CD14-positive monocyte (primary cell): Measurements from ENCODE around the gene SAP130. TPM values are rescaled to one million over a fixed set of nuclear protein-coding genes. Genes with fewer than 3 reads are reported as not detected.

Source experiments
- DNase-seq, 3 donors: peaks; one replicate each; pipeline ENCODE4 v3.0.0-alpha.2; 2011 to 2022
- H2AFZ ChIP-seq: 2 replicates; pipeline ENCODE4 v1.6.0; 2012; ENCODE audit warnings: mild to moderate bottlenecking, low read depth, low read length, inconsistent platforms; ENCODE audit not compliant: insufficient read depth, poor library complexity, severe bottlenecking
- H3K27ac ChIP-seq, 2 donors: 1 replicate in 1 of 2; 2 replicates in 1 of 2; pipeline ENCODE4 v1.5.1; 2012 to 2013; ENCODE audit warnings: low read length in 2 of 2, control low read depth in 1 of 2, inconsistent platforms in 1 of 2, low read depth in 1 of 2, mild to moderate bottlenecking in 1 of 2
- H3K27me3 ChIP-seq, 2 donors: one replicate each; pipeline versions ENCODE4 v1.6.0 to v1.6.1; 2011 to 2013; ENCODE audit warnings: low read length in 2 of 2; ENCODE audit not compliant: control insufficient read depth in 2 of 2, insufficient read depth in 2 of 2
- H3K36me3 ChIP-seq, 2 donors: replicated peaks in 1 of 2; 1 replicate in 1 of 2; 2 replicates in 1 of 2; pipeline versions ENCODE4 v1.5.1 to v1.6.1; 2012 to 2013; ENCODE audit warnings: low read length in 2 of 2, control low read depth in 1 of 2, inconsistent platforms in 1 of 2, mild to moderate bottlenecking in 1 of 2; ENCODE audit not compliant: insufficient read depth in 2 of 2, control insufficient read depth in 1 of 2
- H3K4me1 ChIP-seq, 2 donors: 1 replicate in 1 of 2; 2 replicates in 1 of 2; pipeline versions ENCODE4 v1.5.1 to v1.6.1; 2012 to 2013; ENCODE audit warnings: low read length in 2 of 2, control low read depth in 1 of 2, inconsistent platforms in 1 of 2, mild to moderate bottlenecking in 1 of 2, moderate library complexity in 1 of 2; ENCODE audit not compliant: insufficient read depth in 2 of 2, control insufficient read depth in 1 of 2
- H3K4me2 ChIP-seq: replicated peaks from 2 replicates; pipeline ENCODE3; 2012; ENCODE audit warnings: low read length, moderate library complexity, mild to moderate bottlenecking; ENCODE audit not compliant: poor library complexity, severe bottlenecking; ENCODE audit errors: extremely low read depth
- H3K4me3 ChIP-seq, 3 experiments: fragments of 200-600 bp in 1 of 3; sonication (generic) in 1 of 3; replicated peaks in 1 of 3; 1 replicate in 2 of 3; 2 replicates in 1 of 3; pipeline ENCODE4 v1.5.1; 2011 to 2013; ENCODE audit warnings: low read length in 3 of 3, mild to moderate bottlenecking in 3 of 3, control low read depth in 2 of 3, low read depth in 2 of 3, inconsistent platforms in 1 of 3, moderate library complexity in 1 of 3
- H3K79me2 ChIP-seq: 2 replicates; pipeline ENCODE4 v1.6.0; 2012; ENCODE audit warnings: mild to moderate bottlenecking, control low read depth, inconsistent platforms, low read length, moderate library complexity; ENCODE audit not compliant: insufficient read depth
- H3K9ac ChIP-seq: 2 replicates; pipeline ENCODE4 v1.6.0; 2017; ENCODE audit warnings: low read length, mild to moderate bottlenecking; ENCODE audit not compliant: insufficient read depth, poor library complexity, severe bottlenecking
- H3K9me3 ChIP-seq, 2 donors: replicated peaks in 1 of 2; 1 replicate in 1 of 2; 2 replicates in 1 of 2; pipeline versions ENCODE4 v1.5.1 to v1.6.1; 2012 to 2013; ENCODE audit warnings: low read length in 2 of 2, control low read depth in 1 of 2; ENCODE audit not compliant: control insufficient read depth in 1 of 2, insufficient read depth in 1 of 2
- H4K20me1 ChIP-seq: 2 replicates; pipeline ENCODE4 v1.6.0; 2012; ENCODE audit warnings: mild to moderate bottlenecking, low read length, control low read depth, moderate library complexity; ENCODE audit not compliant: insufficient read depth
- H3K27ac Mint-ChIP-seq, 7 donors: one replicate each; pipeline ENCODE4 v1.8.0; 2020; ENCODE audit warnings: mild to moderate bottlenecking in 7 of 7, mixed read lengths in 7 of 7, moderate library complexity in 6 of 7, inconsistent platforms in 2 of 7
- H3K27me3 Mint-ChIP-seq, 3 donors: one replicate each; pipeline ENCODE4 v1.8.0; 2021 to 2022; ENCODE audit warnings: low read depth in 3 of 3, mild to moderate bottlenecking in 3 of 3, mixed read lengths in 3 of 3, moderate library complexity in 3 of 3, inconsistent platforms in 1 of 3
- H3K36me3 Mint-ChIP-seq, 2 donors: one replicate each; pipeline ENCODE4 v1.8.0; 2020; ENCODE audit warnings: mixed read lengths in 2 of 2, inconsistent platforms in 1 of 2, mild to moderate bottlenecking in 1 of 2
- H3K4me1 Mint-ChIP-seq: one replicate; pipeline ENCODE4 v1.8.0; 2020; ENCODE audit warnings: mild to moderate bottlenecking, mixed read lengths
- H3K4me3 Mint-ChIP-seq, 2 donors: one replicate each; pipeline ENCODE4 v1.8.0; 2020; ENCODE audit warnings: mild to moderate bottlenecking in 2 of 2, mixed read lengths in 2 of 2, moderate library complexity in 1 of 2
- H3K9me3 Mint-ChIP-seq, 7 donors: one replicate each; pipeline ENCODE4 v1.8.0; 2020 to 2022; ENCODE audit warnings: mixed read lengths in 7 of 7, mild to moderate bottlenecking in 6 of 7, moderate library complexity in 6 of 7, inconsistent platforms in 2 of 7
- CTCF ChIP-seq: fragments of 200-600 bp; IDR thresholded peaks from one replicate; pipeline ENCODE4 v1.8.0; 2022; ENCODE audit warnings: antibody characterized with exemption, mild to moderate bottlenecking
- WGBS: methylation state at CpG from one replicate; pipeline ENCODE4 v1.1.5; 2013; ENCODE audit warnings: missing lambda C conversion rate; ENCODE audit not compliant: insufficient coverage; 5-methylcytosine and 5-hydroxymethylcytosine counted together
- intact Hi-C, 2 donors: fragments of 100-400 bp; cut with micrococcal nuclease; formaldehyde crosslinking; loops; one replicate each; pipeline versions ENCODE4 v1.15.0 to v1.15.1; 2023
- polyA plus RNA-seq, 3 donors: library from polyadenylated mRNA; depleted of rRNA in 1 of 3; unstranded in 2 of 3; stranded (reverse) in 1 of 3; fragments of 300-500 nt in 2 of 3; fragments of >200 nt in 1 of 3; fragmentation: Illumina TruSeq in 2 of 3; gene quantifications; 1 replicate in 2 of 3; 2 replicates in 1 of 3; pipeline ENCODE4 v1.2.3, GENCODE V29; 2012 to 2021

Gene SAP130
- polyA plus RNA-seq, 3 donors, result 2.8 to 16.4 (median 6.4) TPM

DNA sequence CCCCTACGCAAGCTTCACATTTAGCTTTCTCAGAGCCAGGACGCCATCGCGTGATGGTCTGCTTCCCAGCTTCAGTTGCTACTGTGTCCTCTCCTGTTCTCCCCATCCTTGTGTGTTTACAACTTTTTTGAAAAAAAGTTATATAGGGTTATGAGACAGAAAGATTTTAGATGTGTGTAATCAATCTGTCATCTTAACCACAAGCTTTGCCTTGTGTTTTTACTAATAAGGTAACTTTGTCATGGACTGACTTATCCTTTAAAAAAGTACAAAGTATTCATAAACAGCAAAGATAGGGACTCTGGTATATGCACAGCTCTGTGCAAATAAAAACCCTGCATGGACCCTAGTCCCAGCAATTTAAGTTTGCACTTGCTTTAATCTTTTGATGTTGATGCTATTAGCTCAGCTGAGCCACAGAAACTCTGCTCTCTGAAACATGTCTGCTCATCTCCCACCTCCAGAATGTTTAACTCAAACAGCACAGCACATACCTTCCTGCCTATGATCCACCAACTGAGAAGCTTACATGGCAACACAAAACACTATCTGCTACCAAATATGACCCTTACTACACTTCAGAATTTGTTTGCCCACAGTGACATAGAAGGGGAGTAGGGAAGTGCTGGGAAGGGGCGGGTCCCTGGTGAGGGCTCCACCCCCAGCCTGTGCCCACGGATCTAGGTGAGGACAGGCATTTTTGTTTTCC lies 42.7 kb downstream of the SAP130 start:
- Histone ChIP-seq H4K20me1 (no peaks in the 10 kb centered on the region), H3K27me3 (no peaks in the 10 kb centered on the region), H3K4me3 (no peak overlapping the region), H3K9me3 (no peaks in the 10 kb centered on the region), H3K36me3 (peaks cover 78 to 93% of the 10 kb centered on the region in 2 donors), H3K4me2 (no peak overlapping the region), H3K4me1 (no peaks in the 10 kb centered on the region), H3K79me2 (no peaks in the 10 kb centered on the region), H3K27ac (no peak overlapping the region), H3K9ac (no peak overlapping the region), H2AFZ (no peak overlapping the region)
- DNase-seq, result no peak
- Mint-ChIP-seq H3K4me1 (no peaks in the 10 kb centered on the region), H3K27me3 (no peaks in the 10 kb centered on the region), H3K36me3 (peaks cover 74 to 91% of the 10 kb centered on the region in 2 donors), H3K4me3 (no peak overlapping the region), H3K27ac (no peak overlapping the region), H3K9me3 (no peaks in the 10 kb centered on the region)
- WGBS, result 33% methylated on average over 1 of the region's 6 CpGs
- TF ChIP-seq CTCF, result no peak
- intact Hi-C loops, result no loop called here

DNA sequence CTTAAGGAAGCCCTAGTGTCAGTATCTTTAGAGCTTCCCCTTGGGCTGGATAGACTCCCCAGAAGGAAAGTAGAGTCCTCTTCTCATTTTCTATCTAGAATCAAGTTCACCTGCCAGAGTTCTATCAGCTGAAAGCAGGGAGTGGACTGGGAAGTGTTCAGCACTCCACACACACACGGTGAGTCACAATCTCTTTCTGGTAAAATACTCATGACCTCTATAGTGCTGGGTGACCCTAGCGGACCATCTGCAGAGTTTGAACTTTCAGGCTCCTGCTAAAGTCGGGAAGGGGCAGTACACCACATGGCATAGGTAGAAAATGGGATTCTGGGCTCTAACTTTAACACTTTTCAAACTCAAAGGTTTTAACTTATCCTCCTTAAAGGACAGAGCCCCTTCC lies 43.3 kb downstream of the SAP130 start:
- Histone ChIP-seq H3K4me2 (no peak overlapping the region), H3K27ac (no peak overlapping the region), H4K20me1 (no peaks in the 10 kb centered on the region), H3K9me3 (no peaks in the 10 kb centered on the region), H3K27me3 (no peaks in the 10 kb centered on the region), H3K4me3 (no peak overlapping the region), H2AFZ (no peak overlapping the region), H3K4me1 (no peaks in the 10 kb centered on the region), H3K9ac (no peak overlapping the region), H3K79me2 (no peaks in the 10 kb centered on the region), H3K36me3 (peaks cover 76 to 91% of the 10 kb centered on the region in 2 donors)
- Mint-ChIP-seq H3K4me3 (no peak overlapping the region), H3K4me1 (no peaks in the 10 kb centered on the region), H3K9me3 (no peaks in the 10 kb centered on the region), H3K36me3 (peaks cover 75 to 89% of the 10 kb centered on the region in 2 donors), H3K27ac (no peak overlapping the region), H3K27me3 (no peaks in the 10 kb centered on the region)
- TF ChIP-seq CTCF, result no peak
- WGBS, result 100% methylated on average over 2 of the region's 3 CpGs
- intact Hi-C loops, result no loop called here
- no peak for DNase-seq
